Activated CD8-positive, alpha-beta memory T cell treated with anti-CD3 and anti-CD28 coated beads for 36 hours (primary cell): Measurements from ENCODE around the gene SPRED2. TPM values are rescaled to one million over a fixed set of nuclear protein-coding genes. Genes with fewer than 3 reads are reported as not detected.

Experiments used
- CTCF ChIA-PET: fragments of 350-600 bp; sonication (Branson Sonifier 250); formaldehyde crosslinking; loops from one replicate; lab custom pipeline; 2021; ENCODE audit warnings: antibody characterized with exemption; lab: Charles Lee
- POLR2A ChIA-PET: fragments of 350-600 bp; sonication (Branson Sonifier 250); formaldehyde crosslinking; loops from one replicate; lab custom pipeline; 2021; ENCODE audit warnings: antibody characterized with exemption; lab: Charles Lee
- total RNA-seq, 2 experiments: library from RNA; stranded (reverse); gene quantifications; one replicate each; pipeline ENCODE4 v1.2.3, GENCODE V29; 2021

Gene SPRED2
- total RNA-seq, 2 experiments from 2014 or later = 4.7 to 4.9 TPM

DNA sequence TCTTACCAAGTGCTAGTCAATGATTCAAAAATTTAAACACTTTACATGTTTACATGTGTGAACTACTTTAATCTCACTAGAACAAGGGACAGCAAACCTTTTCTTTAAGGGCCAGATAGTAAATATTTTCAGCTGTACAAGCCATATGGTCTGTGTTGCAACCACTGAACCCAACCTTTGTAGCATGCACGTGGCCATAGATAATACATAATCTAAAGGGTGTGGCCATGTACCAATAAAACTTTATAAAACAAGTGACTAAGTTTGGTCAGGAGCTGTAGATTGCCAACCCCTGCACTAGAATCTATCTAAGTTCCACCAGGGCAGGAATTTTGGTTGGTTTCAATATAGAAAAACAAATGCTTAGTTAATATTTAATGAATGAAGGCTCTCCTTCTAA is 18.4 kb upstream of the SPRED2 start:
- ChIA-PET POLR2A (no interaction called here), CTCF (no interaction called here)

DNA sequence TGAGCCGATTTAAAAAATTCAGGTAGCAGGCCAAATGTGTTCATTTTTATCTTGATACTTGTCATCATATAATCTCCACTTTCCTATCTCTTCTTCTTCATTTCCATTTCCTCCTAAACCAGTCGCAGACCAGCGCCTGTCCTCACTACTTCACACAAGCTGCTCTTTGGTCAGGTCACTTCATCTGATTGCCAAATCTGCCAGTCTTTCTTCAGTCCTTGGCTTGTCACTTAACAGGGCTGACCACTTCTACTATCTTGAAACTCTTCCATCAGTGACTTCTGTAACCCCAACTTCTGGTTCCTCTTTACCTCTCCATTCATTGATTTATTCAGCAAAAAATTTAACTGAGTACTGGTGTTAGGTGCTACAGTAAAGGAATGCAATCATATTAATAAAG is 18.0 kb upstream of the SPRED2 start:
- POLR2A ChIA-PET = no interaction called here
- CTCF ChIA-PET = no interaction called here

DNA sequence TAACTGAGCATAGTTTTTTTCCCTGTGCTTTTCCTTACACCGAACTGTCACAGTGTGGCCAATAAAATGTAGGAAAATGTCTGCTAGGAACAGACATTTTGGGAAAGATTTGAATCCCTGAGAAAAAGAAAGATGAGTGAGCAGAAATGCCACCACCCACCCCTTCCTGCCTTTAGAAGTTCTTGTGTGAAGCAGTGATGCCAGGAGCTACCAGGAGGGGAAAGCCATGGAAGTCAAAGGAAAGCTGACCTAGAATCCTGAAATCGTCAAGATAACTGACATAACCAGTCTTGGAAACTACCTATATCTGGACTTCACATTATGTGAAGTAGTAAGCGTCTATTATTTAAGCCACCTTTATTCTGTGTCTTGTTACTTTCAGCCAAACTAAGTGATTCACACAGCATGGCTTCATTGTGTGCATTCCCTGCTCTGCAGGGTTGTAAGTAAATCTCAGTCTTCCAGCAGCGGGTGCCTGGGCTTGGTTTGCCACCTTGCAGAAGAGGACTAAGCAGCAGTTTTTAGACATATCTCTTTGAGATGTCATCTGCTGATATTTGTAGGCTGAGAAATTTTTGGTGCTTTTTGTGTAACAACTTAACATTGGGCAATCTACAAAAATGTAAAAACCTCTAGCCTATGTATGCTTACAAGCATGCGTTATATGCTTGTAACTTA is 11.2 kb upstream of the SPRED2 start:
- CTCF ChIA-PET = no interaction called here
- POLR2A ChIA-PET = no interaction called here

DNA sequence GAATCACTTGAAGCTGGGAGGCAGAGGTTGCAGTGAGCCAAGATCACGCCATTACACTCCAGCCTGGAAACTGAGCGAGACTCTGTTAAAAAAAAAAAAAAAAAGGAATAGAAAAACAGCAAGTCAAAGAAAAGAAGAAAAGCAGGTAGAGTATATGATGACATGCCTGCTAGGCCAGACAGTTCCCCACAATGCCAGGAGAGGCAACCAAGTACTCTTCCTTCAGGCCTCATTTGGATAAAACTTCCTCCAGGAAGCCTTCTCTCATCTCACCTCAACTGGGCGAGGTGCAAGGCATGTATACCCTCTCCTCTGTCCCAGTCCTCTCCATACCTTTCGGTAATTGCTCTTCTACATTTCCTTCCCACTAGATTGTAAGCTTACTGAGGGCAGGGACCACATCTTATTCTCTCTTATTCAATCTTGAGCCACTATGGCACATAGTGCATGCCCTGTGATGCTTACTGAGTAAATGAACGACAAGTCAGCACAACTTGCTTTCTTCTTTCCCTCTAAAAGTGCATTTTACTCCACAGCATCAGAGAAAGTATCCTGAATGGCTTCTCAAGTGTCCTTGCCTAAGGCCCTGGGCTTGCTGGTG is 10.1 kb upstream of the SPRED2 start:
- ChIA-PET CTCF (no interaction called here), POLR2A (no interaction called here)

- ChIA-PET CTCF (no interaction called here), POLR2A (interaction anchor here (1.0 to 1.5 kb wide), 2 partner anchors 137 to 308 kb away, joined by 3 to 10 read pairs; partner anchors contain the start of gene RAB1A)
Measured at GRCh38 chr2:65438137-65438899, 5.9 kb upstream of the SPRED2 start.

DNA sequence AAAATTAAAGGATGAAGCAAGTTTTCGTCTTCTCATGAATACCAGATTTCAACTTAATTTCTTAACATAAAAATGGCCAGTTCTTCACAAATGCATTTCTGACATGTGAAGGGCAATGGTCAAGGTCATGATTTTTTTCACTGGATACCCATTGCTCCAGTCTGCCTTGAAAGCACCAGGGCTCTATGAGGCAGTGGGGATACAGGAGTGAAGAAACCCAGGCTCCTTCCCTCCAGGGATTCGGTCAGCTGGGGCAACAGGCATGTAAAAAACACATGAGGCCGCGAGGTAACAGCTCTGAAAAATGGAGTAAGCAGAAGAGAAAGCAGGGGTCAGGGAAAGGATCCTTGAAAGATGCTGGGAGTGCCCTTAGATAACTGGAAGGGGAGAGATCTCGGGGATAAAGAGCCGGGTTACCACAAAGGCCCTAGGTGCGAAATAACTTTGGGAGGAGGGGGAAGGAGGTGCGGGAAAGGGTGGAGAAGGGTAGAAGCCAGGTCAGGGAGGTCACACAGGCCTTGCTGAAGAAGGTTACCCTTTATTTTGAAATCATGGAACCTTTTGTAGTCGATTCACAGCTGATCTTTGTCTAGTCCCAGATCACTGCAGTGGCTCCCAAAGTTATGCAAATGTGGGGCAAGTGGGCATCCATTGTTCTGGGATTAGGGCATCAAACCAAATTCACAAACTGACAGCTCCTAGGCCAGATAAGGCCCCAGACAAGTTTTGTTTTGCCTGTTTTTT is 5.2 kb upstream of the SPRED2 start:
- ChIA-PET POLR2A (interaction anchor here (0.6 to 1.5 kb wide), 4 partner anchors 55 to 308 kb away, joined by 3 to 10 read pairs (median 4); partner anchors contain the start of gene RAB1A), CTCF (interaction anchor here (1.2 to 2.8 kb wide), 3 partner anchors 54 to 138 kb away, joined by 3 to 8 read pairs (median 4); no protein-coding TSS in a partner anchor)

DNA sequence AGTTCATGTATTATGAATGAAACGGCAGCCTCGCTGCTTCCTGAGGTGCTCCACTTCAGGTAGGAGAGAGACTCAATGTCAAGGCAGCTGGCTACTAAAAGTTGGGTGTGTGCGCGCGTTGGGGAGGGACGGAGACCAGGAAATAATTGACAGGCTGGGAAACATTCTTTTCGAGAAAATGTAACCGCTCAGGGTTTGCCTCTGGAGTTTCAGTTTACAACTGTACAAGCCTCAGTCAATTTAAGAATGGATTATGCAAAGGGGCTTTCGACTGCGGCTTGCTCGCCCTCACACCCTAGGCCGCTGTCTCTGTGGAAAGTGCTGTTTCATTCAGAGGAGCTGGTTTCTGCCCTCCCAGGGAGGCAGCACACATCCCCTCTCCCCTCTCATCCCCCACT is 4.4 kb upstream of the SPRED2 start:
- ChIA-PET POLR2A (interaction anchor here (0.6 to 1.5 kb wide), 3 partner anchors 54 to 135 kb away, joined by 3 to 10 read pairs (median 5); no protein-coding TSS in a partner anchor), CTCF (interaction anchor here (1.2 to 2.8 kb wide), 3 partner anchors 54 to 137 kb away, joined by 3 to 8 read pairs (median 4); no protein-coding TSS in a partner anchor)

DNA sequence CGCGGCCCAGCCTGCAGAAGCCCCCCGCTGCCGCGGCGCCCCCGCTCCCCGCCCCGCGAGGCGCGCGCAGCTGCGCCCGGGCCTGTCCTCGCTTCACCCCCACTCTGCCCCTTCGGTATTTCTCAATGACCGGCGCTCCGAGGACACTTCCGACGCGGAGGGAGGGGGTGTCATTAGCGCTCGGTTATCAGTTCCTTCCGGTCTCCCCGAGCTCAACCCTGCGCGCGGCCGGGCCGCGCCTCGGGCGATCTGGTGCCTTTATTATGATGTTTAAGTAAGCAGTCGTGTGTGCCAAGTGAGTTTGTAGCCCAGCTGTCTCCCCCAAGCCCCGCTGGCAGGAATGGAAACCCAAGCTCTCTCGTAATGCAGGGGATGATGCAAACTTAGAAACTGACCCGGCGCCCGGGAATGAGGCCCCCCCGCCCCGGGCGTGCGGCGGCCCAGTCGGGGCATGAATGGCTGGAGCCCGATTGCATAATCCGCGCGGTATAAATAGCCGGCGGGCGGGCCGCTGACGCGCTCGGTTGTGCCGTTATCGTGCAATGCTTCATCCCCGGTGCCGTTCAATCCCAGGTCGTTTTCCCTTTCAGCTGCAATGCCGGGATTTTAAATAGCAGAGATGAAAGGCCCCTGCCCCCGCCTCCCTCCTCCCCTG is 3.9 kb upstream of the SPRED2 start:
- POLR2A ChIA-PET = interaction anchor here (1.1 to 1.5 kb wide), 2 partner anchors 116 to 135 kb away, joined by 5 to 10 read pairs; no protein-coding TSS in a partner anchor
- CTCF ChIA-PET = interaction anchor here (1.2 to 2.8 kb wide), 3 partner anchors 53 to 136 kb away, joined by 3 to 8 read pairs (median 4); no protein-coding TSS in a partner anchor

DNA sequence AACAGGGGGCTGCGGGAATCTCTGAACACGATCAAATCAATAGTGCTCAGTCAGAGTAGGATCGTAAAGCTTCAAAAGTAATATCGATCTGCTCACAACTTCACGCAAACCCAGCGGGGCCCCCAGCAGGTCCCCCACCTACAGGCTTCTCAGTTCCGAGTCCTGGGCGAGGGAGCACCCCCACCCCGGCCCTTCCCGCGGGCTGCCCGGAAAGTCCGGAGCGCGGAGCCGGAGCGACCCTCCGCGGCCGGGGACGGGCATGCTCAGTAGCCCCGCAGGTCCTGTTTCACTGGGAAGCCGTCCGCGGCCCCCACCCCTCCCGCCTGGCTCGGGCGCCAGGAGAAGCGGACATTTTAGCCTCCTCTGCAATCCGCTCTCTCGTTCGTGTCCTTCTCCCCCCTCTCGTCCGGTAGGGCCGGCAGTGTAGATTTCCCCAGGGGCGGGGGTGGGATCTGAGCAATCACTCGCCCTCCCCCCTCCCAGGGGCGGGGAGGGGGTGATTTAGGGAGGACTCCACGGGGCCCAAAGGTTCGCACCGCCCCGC is 3.3 kb upstream of the SPRED2 start:
- ChIA-PET POLR2A (no interaction called here), CTCF (interaction anchor here (0.6 to 2.8 kb wide), 2 partner anchors 116 to 154 kb away, joined by 3 to 8 read pairs; no protein-coding TSS in a partner anchor)

DNA sequence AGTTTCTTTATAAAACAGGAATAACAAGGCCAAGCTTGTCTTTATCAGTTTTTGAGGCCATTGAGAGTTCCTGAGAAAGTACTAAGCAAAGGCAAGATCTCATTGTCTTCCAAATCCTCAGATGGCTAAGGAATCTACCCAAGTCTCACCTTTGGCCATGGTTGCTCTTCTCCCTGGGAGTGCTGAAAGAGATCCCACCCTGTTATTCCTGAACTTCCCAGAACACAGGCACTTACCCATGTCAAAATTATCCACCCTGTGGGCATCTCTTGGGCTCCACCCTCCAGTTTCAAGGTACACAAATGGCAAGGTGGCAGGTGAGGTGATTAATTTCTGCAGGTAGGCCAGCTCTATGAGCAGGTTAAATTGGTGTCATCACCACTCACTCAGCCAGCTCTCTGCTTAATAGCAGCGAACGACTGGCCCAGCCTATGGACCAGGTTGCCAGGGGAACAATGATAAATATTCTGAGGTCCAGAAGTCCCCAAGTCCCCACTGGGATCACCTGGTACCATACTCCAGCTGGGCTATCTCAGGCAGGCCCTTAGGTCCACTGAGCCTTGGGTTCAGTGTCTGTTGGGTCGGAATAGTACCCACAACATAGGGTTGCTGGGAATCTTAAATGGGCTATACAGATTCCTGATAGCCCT is 2.3 kb upstream of the SPRED2 start:
- POLR2A ChIA-PET = no interaction called here
- CTCF ChIA-PET = interaction anchor here (0.6 to 2.8 kb wide), 2 partner anchors 115 to 153 kb away, joined by 3 to 8 read pairs; no protein-coding TSS in a partner anchor

- ChIA-PET POLR2A (interaction anchor here (0.7 to 1.3 kb wide), 2 partner anchors 48 to 303 kb away, joined by 4 to 7 read pairs; no protein-coding TSS in a partner anchor), CTCF (interaction anchor here (1.1 to 1.3 kb wide), 2 partner anchors 56 to 111 kb away, joined by 3 read pairs; no protein-coding TSS in a partner anchor)
Measured at GRCh38 chr2:65431421-65432226, 775 bp downstream of the SPRED2 start.

- ChIA-PET POLR2A (interaction anchor here (1.3 kb wide), 1 partner anchor 48 kb away, joined by 7 read pairs; no protein-coding TSS in a partner anchor), CTCF (interaction anchor here (1.1 to 1.3 kb wide), 2 partner anchors 55 to 110 kb away, joined by 3 read pairs; no protein-coding TSS in a partner anchor)
Measured at GRCh38 chr2:65430603-65431420, 1.6 kb downstream of the SPRED2 start.

GRCh38 chr2:65429786-65430602 is 2.4 kb downstream of the SPRED2 start:
- POLR2A ChIA-PET = interaction anchor here (1.3 kb wide), 1 partner anchor 47 kb away, joined by 7 read pairs; no protein-coding TSS in a partner anchor
- CTCF ChIA-PET = no interaction called here

GRCh38 chr2:65427532-65427931 is 4.9 kb downstream of the SPRED2 start:
- ChIA-PET POLR2A (no interaction called here), CTCF (no interaction called here)

DNA sequence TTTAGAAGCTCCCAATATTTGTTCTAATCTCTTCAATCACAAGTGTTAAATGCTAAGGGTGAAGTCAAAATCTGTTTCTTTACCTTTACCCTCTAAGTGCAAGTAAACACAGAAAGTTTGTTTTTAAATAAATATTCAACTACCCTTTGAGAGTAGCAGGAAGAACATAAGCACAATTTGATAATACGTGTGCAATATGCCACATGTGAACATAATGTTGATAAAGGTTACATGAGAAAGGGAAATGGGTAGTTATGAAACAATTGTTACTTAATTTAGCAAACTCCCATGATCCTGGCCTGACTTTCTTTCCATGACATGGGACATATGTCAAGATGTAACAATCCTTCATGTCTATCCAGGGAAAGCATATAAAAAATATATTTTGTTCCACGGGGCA is 7.1 kb downstream of the SPRED2 start:
- POLR2A ChIA-PET = no interaction called here
- CTCF ChIA-PET = no interaction called here
